Spleen (tissue), 7 donors: ENCODE data around the gene PLXNA1.

Source experiments
- CTCF ChIP-seq, 11 experiments: fragments of 200-600 bp in 7 of 11; fragments of 450-650 bp in 4 of 11; sonication (generic) in 4 of 11; IDR thresholded peaks in 8 of 11; conservative IDR thresholded peaks in 3 of 11; 1 replicate in 7 of 11; 2 replicates in 4 of 11; pipeline versions ENCODE4 v1.4.0 to v1.8.0; 2016 to 2021; ENCODE audit warnings: antibody characterized with exemption in 11 of 11, inconsistent platforms in 4 of 11, mild to moderate bottlenecking in 1 of 11
- POLR2A ChIP-seq, 3 donors: fragments of 450-650 bp; IDR thresholded peaks; one replicate each; pipeline ENCODE4 v1.5.1; 2017; ENCODE audit warnings: antibody characterized with exemption in 3 of 3, mild to moderate bottlenecking in 1 of 3
- POLR2AphosphoS5 ChIP-seq, 3 donors: sonication (generic); formaldehyde crosslinking; IDR thresholded peaks; one replicate each; pipeline ENCODE4 v1.5.1; 2017; ENCODE audit warnings: antibody characterized with exemption in 3 of 3
- donor health status: DM: no; HTN: no; CAD: no; lungs with moderate emphysema.
- donor health status: DM: no; HTN: no; CAD: no.
- donor health status: DM: no; HTN: no; CAD: no.

- TF ChIP-seq CTCF (IDR thresholded peaks at IDR 0.05 in 8 of 11, conservative IDR thresholded peaks at IDR 0.05 in 3 of 11), result peak; percentile 92 to 99 (median 98)
- no peak for TF ChIP-seq POLR2A (IDR thresholded peaks at IDR 0.05)
- TF ChIP-seq POLR2AphosphoS5 (IDR thresholded peaks at IDR 0.05), result peak; percentile 68 to 84 (median 77)
Observed at GRCh38 chr3:126982471-126983175, at the start of gene PLXNA1.
